Activated T-helper 2 cell treated with anti-CD3 and anti-CD28 coated beads, Interferon-gamma antibody, Interleukin-2, Interleukin-4, amounts not matched to agents 10 μg/mL and 5 μg/mL and 100 μg/mL, durations not matched to agents 14 hours and 24 hours and 36 hours (primary cell): ENCODE measurements around the gene ZYG11A. TPM values are rescaled to one million over a fixed set of nuclear protein-coding genes. Genes with fewer than 3 reads are reported as not detected.
"Not testable (repeated sequence)": the region's sequence is repeated elsewhere in the genome, so short reads cannot be mapped to it uniquely, and the experiment has no call there.

Experiments used
- DNase-seq: peaks from one replicate; pipeline ENCODE4 v3.0.0; 2021; ENCODE audit warnings: low spot score
- H3K27ac Mint-ChIP-seq: one replicate; pipeline ENCODE4 v1.8.0; 2021; ENCODE audit warnings: mixed read lengths
- H3K27me3 Mint-ChIP-seq: one replicate; pipeline ENCODE4 v1.8.0; 2021; ENCODE audit warnings: low read depth, mixed read lengths
- H3K36me3 Mint-ChIP-seq: one replicate; pipeline ENCODE4 v1.8.0; 2021; ENCODE audit warnings: low read depth, mixed read lengths
- H3K4me1 Mint-ChIP-seq: one replicate; pipeline ENCODE4 v1.8.0; 2021; ENCODE audit warnings: low read depth, mixed read lengths
- H3K4me3 Mint-ChIP-seq: one replicate; pipeline ENCODE4 v1.8.0; 2021; ENCODE audit warnings: low read depth, mild to moderate bottlenecking, moderate library complexity, mixed read lengths
- H3K9me3 Mint-ChIP-seq: one replicate; pipeline ENCODE4 v1.8.0; 2021; ENCODE audit warnings: mixed read lengths
- intact Hi-C: fragments of 100-400 bp; cut with micrococcal nuclease; formaldehyde crosslinking; loops from one replicate; pipeline ENCODE4 v1.15.1; 2023
- total RNA-seq: library from RNA; stranded (reverse); gene quantifications from 2 replicates; pipeline ENCODE4 v1.2.3, GENCODE V29; 2022

ZYG11A gene
- total RNA-seq, result 0.30 and 0.37 TPM in 2 replicates

DNA sequence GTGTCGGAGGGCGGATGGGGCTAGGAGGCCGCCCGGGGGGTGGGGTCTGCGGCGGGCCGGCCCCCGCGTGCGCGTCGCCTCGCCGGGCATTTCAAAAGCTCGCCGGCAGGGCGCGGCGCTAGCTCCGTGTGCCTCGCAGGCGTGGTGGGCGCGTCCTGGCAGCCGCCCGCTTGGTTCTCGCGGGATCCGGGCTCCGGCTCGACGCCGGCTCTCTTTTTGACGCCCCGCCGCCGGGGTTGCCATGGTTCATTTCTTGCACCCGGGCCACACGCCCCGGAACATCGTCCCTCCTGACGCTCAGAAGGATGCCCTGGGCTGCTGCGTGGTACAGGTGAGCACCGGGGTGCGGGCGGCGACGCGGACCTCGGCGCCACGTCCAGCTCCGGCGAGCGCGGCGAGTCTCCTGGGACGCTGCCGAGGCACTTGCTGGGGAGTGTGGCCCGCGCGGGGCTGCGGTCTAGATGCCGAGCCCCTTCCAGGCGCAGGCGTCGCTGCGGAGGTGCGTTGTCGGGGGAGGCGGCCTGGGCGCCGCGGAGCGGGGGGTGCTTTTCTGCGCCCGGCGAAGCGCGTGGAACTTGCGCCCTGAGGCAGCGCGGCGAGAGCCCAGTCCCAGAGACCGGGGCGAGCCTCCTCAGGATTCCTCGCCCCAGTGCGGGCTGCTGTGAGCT, at the start of gene ZYG11A:
TSS of gene ZYG11A (plus strand) at position 118 of the 668 bp plus-strand sequence. CDS start at position 242, 124 bp downstream.
- no peaks in the 10 kb centered on the region for H3K36me3 Mint-ChIP-seq
- peaks cover 18% of the 10 kb centered on the region for H3K27me3 Mint-ChIP-seq
- H3K27ac Mint-ChIP-seq, result no peak within 1 kb of the TSS

DNA sequence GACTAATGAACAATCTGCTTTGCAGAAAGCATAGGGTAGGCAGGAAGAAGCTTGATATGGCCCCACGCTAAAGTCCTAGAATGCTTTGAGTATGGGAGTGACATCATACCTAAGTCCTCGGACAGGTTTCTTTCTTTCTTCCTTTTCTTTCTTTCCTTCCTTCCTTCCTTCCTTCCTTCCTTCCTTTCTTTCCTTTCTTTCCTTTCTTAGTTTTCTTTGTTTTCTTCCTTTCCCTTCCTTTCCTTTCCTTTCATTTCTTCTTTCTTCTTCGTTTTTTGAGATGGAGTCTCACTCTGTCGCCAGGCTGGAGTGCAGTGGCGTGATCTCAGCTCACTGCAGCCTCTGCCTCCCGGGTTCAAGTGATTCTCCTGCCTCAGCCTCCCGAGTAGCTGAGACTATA, 48.8 kb upstream of the ZYG11A start:
- H3K27ac Mint-ChIP-seq, H3K9me3 Mint-ChIP-seq, DNase-seq, H3K4me3 Mint-ChIP-seq, intact Hi-C loops, H3K27me3 Mint-ChIP-seq, H3K4me1 Mint-ChIP-seq, H3K36me3 Mint-ChIP-seq: not testable (repeated sequence)

More for the DNA sequence above, at the start of gene ZYG11A:
- Mint-ChIP-seq H3K9me3 (no peaks in the 10 kb centered on the region), H3K4me3 (peak within 1 kb of the TSS; percentile 65), H3K4me1 (peaks cover 2% of the 10 kb centered on the region)
- intact Hi-C loops, result loop anchor here (5.0 to 10.0 kb wide), 2 partner anchors 82 to 140 kb away; partner anchors contain the start of genes ECHDC2 and SCP2
- peak; percentile 78 for DNase-seq

DNA sequence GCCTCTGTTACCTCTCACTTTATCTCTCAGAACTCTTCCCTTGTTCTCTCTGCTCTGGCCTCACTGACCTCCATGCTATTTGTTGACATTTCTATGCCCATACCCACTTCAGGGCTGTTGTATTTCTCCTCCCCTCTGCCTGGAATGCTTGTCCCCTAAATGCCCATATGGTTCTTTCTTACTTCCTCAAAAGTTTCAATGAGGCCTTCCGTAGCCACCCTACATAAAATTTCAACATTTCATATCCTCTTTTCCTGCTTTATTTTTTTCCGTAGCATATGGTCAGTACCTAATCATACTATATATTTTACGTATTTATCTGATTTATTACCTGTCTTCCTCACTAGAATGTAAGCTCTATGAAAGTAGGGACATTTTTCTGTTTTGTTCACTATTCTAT, 47.1 kb upstream of the ZYG11A start:
- H3K4me1 Mint-ChIP-seq, result no peaks in the 10 kb centered on the region
- no peak overlapping the region for H3K27ac Mint-ChIP-seq
- H3K4me3 Mint-ChIP-seq, result no peak overlapping the region
- no peaks in the 10 kb centered on the region for H3K27me3 Mint-ChIP-seq
- H3K36me3 Mint-ChIP-seq, result peaks cover 7% of the 10 kb centered on the region
- no peak for DNase-seq
- intact Hi-C loops, result no loop called here
- no peaks in the 10 kb centered on the region for H3K9me3 Mint-ChIP-seq

DNA sequence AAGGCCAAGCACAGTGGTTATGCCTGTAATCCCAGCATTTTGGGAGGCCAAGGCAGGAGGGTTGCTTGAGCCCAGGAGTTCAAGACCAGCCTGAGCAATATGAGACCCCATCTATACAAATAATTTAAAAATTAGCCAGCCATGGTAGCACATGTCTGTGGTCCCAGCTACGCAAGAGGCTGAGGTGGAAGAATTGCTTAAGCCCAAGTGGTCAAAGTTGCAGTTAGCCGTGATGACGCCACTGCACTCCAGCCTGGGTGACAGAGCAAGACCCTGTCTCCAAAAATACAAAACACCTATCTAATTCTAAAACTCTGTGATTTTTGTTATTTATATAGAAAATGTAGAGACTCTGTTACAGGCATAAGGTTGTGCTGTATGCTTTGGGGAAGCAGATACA, 44.2 kb upstream of the ZYG11A start:
- DNase-seq, result no peak
- no peak overlapping the region for H3K4me3 Mint-ChIP-seq
- H3K4me1 Mint-ChIP-seq, result no peaks in the 10 kb centered on the region
- intact Hi-C loops, result no loop called here
- no peaks in the 10 kb centered on the region for H3K9me3 Mint-ChIP-seq
- H3K36me3 Mint-ChIP-seq, result peaks cover 10% of the 10 kb centered on the region
- H3K27me3 Mint-ChIP-seq, result no peaks in the 10 kb centered on the region
- H3K27ac Mint-ChIP-seq, result no peak overlapping the region

DNA sequence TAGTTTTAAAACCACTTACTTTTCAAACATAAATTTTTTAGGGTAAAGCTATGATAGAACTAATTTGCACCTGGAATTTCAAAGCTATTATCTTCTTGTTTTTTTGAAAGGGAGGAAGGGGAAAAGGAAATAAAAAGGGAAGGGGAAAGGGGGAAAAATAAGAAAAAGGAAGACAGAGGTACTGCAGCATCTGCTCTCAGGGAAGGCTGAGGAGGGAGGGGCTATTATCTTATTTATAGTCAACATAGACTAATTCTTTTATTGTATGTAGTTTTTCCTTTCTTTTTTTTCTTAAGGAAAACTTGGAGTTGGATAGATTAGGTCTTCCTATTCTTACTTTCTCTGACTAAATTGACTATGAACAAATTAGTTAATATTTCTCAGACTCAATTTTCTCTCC, 41.5 kb upstream of the ZYG11A start:
- no peak overlapping the region for H3K4me3 Mint-ChIP-seq
- H3K27ac Mint-ChIP-seq, result no peak overlapping the region
- H3K27me3 Mint-ChIP-seq, result no peaks in the 10 kb centered on the region
- H3K9me3 Mint-ChIP-seq, result no peaks in the 10 kb centered on the region
- peaks cover 9% of the 10 kb centered on the region for H3K36me3 Mint-ChIP-seq
- no peak for DNase-seq
- no peaks in the 10 kb centered on the region for H3K4me1 Mint-ChIP-seq
- intact Hi-C loops, result no loop called here

DNA sequence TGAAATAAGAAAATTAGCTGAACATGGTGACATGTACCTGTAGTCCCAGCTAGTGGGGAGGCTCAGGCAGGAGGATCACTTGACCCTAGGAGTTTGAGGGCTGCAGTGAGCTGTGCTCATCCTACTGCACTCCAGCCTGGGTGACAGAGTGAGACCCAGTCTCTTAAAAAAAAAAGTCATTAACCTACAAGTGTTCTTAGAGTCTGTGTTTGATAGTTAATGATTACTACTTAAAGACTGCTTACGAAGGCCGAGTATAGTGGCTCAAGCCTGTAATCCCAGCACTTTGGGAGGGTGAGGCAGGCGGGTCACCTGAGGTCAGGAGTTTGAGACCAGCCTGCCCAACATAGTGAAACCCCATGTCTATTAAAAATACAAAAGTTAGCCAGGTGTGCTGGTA, 38.5 kb upstream of the ZYG11A start:
- H3K27me3 Mint-ChIP-seq, H3K9me3 Mint-ChIP-seq, DNase-seq, H3K4me3 Mint-ChIP-seq, H3K4me1 Mint-ChIP-seq, H3K27ac Mint-ChIP-seq, intact Hi-C loops, H3K36me3 Mint-ChIP-seq: not testable (repeated sequence)

DNA sequence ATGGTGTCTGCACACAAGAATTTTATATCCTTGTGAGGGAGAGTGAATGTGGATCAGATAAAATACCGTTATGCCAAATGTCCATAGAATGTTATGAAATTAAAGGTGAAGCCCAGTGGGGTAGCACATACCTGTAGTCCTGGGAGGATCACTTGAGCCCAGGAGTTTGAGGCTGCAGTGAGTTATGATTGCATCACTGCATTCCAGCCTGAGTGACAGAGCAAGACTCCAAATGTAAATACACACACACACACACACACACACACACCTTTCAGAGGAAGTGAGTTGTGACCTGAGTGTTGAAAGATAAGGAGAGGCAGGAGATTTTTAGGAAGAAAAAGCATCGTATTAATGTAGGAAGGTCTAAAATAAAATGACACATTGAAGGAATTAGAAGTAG, 28.1 kb upstream of the ZYG11A start:
- no peaks in the 10 kb centered on the region for H3K27me3 Mint-ChIP-seq
- DNase-seq, result no peak
- intact Hi-C loops, result no loop called here
- no peaks in the 10 kb centered on the region for H3K9me3 Mint-ChIP-seq
- H3K27ac Mint-ChIP-seq, result no peak overlapping the region
- H3K36me3 Mint-ChIP-seq, result peaks cover 15% of the 10 kb centered on the region
- H3K4me1 Mint-ChIP-seq, result no peaks in the 10 kb centered on the region
- no peak overlapping the region for H3K4me3 Mint-ChIP-seq

DNA sequence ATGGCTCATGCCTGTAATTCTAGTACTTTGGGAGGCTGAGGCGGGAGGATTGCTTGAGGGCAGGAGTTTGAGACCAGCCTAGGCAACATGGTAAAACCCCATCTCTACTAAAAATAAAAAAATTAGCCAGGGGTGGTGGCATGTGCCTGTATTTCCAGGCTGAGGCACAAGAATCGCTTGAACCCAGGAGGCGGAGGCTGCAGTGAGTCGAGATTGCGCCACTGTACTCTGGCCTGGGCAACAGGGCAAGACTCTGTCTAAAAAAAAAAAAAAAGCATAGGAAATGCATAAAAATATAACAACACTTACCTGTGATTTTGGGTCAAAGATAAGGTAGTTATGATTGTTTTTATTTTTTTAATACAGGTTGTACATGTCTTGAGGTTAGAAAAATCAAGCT, 21.7 kb upstream of the ZYG11A start:
- H3K27me3 Mint-ChIP-seq, H3K9me3 Mint-ChIP-seq, H3K4me1 Mint-ChIP-seq, H3K4me3 Mint-ChIP-seq, DNase-seq, H3K27ac Mint-ChIP-seq, intact Hi-C loops: not testable (repeated sequence)
- peaks cover 14% of the 10 kb centered on the region for H3K36me3 Mint-ChIP-seq

DNA sequence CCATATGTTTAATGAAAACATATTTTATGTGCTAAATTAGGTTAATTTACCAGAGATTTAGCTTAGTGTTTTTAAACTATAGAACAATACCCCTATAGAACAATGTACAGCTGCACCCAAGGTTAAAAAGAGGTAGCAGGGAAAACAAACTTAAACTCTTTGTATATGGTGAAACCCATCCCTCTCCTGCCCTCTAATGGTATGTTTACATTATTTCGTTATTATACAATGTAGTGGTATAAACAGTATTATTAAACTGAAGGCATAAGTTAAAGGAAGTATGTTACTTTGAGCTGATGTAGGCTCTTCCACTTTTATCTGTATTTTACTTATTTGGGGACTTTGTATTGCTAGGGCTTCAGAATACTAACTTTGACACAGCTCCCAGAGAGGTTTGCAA, 16.7 kb upstream of the ZYG11A start:
- no peak overlapping the region for H3K27ac Mint-ChIP-seq
- H3K27me3 Mint-ChIP-seq, result no peaks in the 10 kb centered on the region
- H3K9me3 Mint-ChIP-seq, result no peaks in the 10 kb centered on the region
- DNase-seq, result no peak
- intact Hi-C loops, result no loop called here
- no peak overlapping the region for H3K4me3 Mint-ChIP-seq
- peaks cover 8% of the 10 kb centered on the region for H3K36me3 Mint-ChIP-seq
- no peaks in the 10 kb centered on the region for H3K4me1 Mint-ChIP-seq

DNA sequence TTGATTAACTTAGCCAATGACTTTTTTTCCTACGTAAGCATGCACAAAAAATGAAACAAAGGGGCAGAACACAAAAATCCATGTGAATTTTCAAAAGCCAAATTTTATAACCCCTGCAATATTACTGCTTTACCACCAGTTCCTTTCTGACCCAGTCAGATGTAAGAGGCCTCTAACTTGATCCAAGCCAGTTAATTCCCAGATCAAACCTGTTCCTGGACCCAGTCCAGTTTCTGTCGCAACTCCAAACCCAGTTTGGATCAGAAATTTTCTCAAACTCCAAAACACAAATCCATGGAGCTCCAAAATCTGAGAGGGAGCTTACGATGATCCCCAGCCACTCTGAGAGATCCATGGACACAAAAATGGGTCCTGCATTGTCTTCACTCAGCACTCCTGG, 7.8 kb upstream of the ZYG11A start:
- Mint-ChIP-seq H3K9me3 (no peaks in the 10 kb centered on the region), H3K36me3 (no peaks in the 10 kb centered on the region), H3K4me3 (no peak overlapping the region), H3K27ac (no peak overlapping the region), H3K27me3 (peaks cover 5% of the 10 kb centered on the region), H3K4me1 (no peaks in the 10 kb centered on the region)
- intact Hi-C loops, result no loop called here
- no peak for DNase-seq

DNA sequence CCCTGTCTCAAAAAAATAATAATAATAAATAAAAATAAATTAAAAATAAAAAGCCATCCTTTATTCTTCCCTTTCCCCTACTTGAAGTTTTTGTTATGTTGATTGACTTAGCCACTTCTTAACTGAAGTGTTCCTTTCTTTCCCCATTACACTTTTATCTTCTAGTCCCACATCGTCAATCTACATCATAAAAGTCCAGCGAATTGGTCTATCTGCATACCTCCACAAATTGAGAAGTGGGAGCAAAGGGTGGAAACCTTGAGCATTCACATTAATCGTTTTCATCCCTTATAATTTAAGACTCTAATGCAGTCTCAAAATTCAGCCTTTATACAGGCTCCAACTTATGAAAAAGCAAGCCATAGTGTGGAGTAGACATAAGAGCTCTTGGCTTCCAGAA, 6.5 kb upstream of the ZYG11A start:
- DNase-seq, result no peak
- H3K4me1 Mint-ChIP-seq, result no peaks in the 10 kb centered on the region
- intact Hi-C loops, result no loop called here
- H3K27ac Mint-ChIP-seq, result no peak overlapping the region
- no peak overlapping the region for H3K4me3 Mint-ChIP-seq
- no peaks in the 10 kb centered on the region for H3K9me3 Mint-ChIP-seq
- peaks cover 5% of the 10 kb centered on the region for H3K27me3 Mint-ChIP-seq
- no peaks in the 10 kb centered on the region for H3K36me3 Mint-ChIP-seq

DNA sequence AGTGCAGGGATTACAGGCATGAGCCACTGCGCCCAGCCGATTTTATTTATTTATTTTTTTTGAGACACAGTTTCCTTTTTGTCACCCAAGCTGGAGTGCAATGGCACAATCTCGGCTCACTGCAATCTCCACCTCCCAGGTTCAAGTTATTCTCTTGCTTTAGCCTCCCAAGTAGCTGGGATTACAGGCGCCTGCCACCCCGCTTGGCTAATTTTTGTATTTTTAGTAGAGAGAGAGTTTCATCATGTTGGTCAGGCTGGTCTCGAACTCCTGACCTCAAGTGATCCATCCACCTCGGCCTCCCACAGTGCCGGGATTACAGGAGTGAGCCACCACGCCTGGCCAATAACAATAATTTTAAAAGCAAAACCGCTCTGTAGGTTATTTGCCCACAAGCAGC, 3.4 kb upstream of the ZYG11A start:
- H3K4me3 Mint-ChIP-seq, DNase-seq, H3K36me3 Mint-ChIP-seq, H3K4me1 Mint-ChIP-seq, intact Hi-C loops, H3K27ac Mint-ChIP-seq, H3K9me3 Mint-ChIP-seq: not testable (repeated sequence)
- peaks cover 15% of the 10 kb centered on the region for H3K27me3 Mint-ChIP-seq

DNA sequence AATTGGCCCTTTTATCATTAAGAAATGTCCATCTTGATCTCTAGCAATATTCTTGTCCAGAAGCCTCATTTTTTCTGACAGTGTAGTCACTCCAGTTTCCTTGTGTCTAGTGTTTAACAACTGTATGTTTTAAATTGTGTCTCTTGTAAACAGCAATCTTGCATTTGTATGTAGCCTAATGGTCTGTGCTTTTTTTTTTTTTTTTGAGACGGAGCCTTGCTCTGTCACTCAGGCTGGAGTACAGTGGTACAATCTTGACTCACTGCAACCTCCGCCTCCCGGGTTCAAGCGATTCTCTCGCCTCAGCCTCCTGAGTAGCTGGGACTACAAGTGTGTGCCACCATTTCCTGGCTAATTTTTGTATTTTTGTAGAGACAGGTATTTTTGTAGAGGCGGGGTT, 2.6 kb downstream of the ZYG11A start:
- intact Hi-C loops, result loop anchor here (10.0 kb wide), 1 partner anchor 80 kb away; the partner anchor contains the start of genes ECHDC2 and SCP2
- not testable (repeated sequence) for DNase-seq, H3K36me3 Mint-ChIP-seq, H3K27ac Mint-ChIP-seq, H3K4me3 Mint-ChIP-seq, H3K4me1 Mint-ChIP-seq, H3K9me3 Mint-ChIP-seq
- peaks cover 19% of the 10 kb centered on the region for H3K27me3 Mint-ChIP-seq

DNA sequence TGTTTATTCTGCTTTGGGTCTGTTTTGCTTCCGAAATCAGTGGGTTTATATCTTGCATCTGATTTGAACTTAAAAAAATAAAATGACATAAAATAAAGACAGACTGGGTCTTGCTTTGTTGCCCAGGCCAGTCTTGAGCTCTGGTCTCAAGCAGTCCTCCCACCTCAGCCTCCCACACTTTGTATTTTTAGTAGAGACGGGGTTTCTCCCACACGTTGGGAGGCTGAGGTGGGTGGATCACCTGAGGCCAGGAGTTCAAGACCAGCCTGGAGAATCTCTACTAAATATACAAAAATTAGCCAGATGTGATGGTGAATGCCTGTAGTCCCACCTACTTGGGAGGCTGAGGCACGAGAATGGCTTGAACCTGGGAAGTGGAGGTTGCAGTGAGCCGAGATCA, 5.9 kb downstream of the ZYG11A start:
- no peaks in the 10 kb centered on the region for H3K4me1 Mint-ChIP-seq
- no peak for DNase-seq
- no peak overlapping the region for H3K27ac Mint-ChIP-seq
- no peaks in the 10 kb centered on the region for H3K36me3 Mint-ChIP-seq
- H3K27me3 Mint-ChIP-seq, result peaks cover 17% of the 10 kb centered on the region
- intact Hi-C loops, result loop anchor here (10.0 kb wide), 1 partner anchor 76 kb away; the partner anchor contains the start of genes ECHDC2 and SCP2
- H3K9me3 Mint-ChIP-seq, result no peaks in the 10 kb centered on the region
- no peak overlapping the region for H3K4me3 Mint-ChIP-seq
